Myocyte (in vitro differentiated cells): Measurements from ENCODE around the gene PXDN. TPM values are rescaled to one million over a fixed set of nuclear protein-coding genes. Genes with fewer than 3 reads are reported as not detected.
A peak's percentile ranks its signal among the peaks of the same experiment; 100 is the strongest.

Experiments
- DNase-seq: peaks from one replicate; pipeline ENCODE4 v3.0.0-alpha.2; 2012; ENCODE audit warnings: low read depth
- total RNA-seq: library from RNA; depleted of rRNA; stranded (reverse); fragments of >200 nt; gene quantifications from 2 replicates; pipeline ENCODE4 v1.2.3, GENCODE V29; 2014

The PXDN gene
- total RNA-seq, 1 donor from 2014 or later: 52.7 TPM

DNA sequence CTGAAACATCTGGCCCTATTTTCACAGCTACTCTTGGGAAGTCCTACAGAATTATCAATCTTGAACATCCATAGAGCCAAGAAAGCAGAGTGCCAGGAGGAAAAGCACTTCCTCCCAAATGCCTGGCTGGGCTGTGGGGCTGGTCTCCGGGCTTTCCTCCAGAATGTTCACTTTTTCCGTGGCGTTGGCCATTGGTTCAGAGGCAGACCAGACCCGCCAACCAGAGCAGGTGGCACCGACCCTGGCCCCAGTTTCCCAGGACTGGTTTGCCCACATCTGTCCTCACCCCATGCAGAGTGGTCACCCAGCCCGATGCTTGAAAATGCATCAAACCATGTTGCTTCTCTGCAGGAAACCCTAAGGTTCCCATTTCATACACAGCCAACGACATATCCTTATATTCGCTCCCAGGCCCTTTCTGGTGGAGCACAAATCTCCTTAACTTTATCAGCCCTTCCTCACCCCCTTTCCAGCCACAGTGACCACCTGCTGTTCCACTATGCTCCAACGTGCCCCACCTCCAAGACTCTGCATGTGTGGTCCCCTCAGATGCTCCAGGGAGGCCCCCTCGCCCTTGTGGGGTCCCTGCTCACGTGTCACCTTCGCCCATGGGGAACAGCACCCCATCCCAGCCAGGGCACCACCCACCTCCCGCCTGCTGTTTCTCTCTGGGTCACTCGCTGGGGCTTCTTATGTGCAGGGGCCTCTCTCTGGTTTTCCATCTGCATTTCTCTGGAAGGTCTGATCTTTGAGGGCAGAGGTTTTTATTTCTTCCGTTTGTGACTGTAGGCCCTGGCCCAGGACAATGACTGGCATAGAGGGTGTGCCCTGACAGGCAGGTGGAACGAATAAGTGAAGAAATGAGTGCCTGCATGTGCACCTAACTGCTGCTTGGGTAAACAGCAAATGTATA lies 92.9 kb downstream of the PXDN start:
- no peak for DNase-seq

DNA sequence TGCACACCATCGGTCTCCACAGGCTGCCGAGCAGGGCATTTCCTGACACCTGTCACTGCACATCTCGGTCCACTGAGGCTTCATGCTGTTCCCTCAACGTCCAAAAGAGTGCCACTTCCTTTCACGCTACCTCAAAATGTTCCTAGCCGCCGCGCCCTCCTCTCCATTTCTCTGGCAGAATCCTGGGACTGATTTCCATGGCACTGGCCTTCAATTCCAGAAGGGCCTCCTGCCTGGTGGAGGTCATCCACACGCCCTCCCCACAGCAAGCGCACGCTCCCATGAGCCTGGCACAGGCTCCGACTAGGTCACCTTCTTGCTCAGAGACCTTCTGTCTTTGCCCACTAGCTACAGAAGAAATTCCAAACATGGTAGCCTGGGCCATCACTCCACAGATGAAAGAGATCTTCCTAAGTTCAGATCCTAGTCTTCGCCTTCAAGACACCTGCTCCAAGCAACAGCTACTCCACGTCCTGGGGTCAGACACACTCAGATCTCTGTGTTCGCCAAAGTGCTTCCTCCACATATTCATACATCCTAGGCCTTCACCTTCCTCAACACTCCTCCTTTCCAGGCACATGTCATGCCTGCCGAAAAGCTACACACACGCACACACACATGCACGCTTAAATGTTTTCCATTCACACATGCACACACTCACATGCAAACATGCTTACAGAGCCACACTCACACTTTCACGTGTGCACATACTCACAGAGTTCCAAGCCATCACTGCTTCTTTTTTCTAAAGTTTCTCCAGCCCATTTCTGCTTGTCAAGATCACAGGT lies 94.0 kb downstream of the PXDN start:
- no peak for DNase-seq

DNA sequence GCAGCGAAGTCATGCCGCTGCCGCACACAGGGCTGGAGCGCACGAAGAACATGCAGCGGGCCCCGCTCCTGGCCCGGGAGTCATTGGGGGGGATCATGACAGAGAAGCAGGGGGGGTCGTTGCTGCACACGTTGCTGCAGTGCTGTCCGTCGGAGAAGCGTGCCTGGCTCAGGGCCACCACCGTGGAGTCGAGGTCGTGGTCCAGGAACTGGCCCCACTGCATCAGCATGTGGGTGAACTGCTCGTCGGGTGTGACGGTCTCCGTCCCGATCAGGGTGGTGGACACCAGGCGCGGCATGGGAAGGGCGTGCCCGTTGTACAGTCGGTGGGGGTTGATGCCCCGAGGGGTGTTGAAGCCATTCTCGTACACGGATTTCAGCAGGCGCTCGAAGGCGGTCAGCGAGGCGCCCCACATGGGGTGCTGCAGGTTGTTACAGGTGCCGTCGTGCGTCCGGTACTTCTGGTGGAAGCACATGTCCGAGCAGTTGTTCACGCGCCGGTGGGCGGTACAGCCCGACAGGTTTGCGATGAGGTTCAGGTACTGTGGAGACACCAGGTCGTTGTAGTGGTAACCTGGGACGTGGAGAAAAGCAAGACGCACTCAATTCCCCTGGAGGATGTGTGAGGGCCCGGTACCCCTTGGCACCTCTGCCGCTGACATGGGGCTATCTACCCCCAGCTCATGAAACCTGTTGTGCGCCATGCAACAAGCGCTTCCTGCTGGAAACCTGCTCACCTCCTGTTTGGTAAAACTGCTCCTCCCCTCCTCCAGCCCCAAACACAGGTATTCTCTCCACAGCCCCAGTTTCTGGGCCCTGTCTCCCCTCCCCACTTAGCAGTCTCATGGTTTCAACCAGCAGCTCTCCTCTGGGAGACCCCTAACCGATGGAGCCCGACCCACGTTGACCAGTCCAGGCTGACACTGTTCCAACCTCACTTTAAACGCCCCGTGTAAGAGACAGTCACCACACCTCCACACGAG lies 94.9 kb downstream of the PXDN start:
- DNase-seq: no peak

DNA sequence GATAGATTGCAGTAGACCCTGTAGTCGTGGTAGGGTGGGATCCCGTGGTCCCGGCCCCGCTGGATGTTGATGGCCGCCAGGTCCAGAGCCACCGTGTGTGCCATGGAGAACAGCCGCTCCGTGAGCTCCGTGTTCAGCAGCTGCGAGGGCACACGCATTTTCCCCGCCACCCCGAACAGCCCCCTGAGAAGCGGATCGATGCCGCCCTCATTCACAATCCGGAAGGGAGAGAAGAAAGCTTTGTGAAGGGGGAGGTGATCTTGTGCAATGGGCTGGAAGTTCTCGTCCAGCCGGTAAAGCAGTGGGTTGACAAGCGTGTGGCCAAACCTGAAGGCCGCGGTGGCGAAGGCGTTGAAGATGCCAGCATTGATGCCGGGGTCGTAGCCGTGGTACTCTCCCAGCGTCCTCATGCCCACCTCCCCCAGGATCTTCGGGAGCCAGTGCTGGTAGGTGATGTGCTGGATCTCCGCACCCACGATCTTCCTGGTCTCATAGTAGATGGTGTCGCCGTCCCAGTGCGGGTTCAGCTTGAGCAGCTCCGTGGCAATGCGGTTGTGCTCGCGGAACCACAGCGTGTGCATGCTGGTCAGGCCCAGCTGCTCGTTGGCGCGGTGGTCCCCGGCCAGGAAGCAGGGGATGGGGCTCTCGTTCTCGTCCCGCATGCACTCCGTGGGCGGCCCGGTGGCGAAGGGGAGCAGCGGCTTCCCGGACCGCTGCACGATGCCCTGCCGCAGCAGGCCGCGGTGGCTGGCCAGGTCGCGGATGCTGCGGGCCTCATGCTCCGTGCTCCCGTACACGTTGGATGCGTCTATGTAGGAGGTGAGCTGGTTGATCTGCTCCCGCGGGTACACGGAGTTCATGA lies 95.8 kb downstream of the PXDN start:
- DNase-seq: no peak

DNA sequence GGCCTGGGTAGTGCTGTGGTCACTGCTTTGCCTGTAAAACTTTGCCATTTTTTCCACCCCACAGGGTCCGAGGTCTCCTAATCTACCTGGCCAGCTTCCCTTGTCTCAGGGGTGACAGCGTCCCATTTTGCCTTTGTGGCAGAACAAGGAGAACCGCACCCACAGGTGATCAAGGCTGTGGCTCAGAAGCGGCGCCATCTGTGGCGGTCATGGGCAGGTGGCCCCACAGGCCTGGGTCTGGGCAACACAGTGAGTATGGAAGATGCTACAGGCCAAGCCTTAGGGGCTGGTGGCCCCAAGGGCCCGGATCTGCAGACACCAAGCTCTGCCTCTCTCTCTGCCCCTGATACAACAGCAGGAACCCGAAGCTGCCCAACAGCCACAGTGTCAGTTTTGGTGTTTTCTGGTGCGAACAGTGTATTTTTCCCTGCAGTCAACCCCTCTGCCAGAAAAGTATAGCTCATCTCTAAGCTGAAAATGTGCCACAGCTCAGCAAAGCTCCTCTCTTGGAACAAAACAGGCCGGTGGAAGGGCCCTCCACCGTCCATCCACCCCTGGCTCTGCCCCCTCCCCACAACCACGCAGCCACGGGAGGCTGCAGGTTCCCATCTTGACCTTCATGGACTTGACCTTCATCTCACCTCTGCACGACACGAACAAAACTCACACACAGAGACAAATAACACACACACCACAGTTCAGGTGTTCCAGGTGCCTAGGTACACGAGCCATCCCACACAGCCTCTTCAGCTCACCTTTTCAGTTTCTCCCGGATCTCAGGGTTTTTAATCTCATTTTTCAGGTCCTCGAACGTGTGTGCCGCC lies 96.7 kb downstream of the PXDN start:
- DNase-seq: no peak

DNA sequence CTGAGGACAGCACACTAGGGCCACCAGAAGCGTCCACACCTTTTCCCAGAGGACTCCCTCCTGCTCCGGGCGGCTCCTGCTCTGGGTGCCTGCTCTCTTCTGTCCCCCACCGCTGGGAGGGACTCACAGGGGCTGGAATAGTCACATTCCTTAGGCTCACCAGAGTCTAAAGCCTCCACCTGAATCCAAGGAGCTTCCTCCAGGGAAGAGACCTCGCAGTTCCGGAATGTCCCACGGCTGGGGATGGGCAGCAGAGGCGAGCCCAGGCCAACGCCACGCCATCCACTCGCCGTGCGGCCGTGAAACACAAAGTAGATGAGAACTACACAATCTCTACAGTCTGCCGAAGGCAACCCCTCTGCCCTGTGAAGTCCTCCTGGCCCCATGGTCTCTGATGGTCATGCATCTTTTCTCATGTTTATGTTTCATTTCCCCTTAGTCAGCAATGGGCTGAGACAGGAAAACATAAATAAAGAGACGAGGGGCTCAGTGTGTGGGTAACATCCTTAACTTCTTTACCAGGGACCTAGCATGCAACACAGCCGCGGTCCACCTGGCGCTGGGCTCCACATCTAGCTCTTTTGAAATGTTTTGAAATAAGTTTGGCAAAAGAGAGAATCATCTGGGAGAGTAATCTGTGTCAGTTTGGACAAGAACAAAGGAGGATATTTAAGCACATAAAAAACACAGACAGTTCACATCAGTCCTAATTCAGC lies 98.4 kb downstream of the PXDN start:
- DNase-seq: no peak

DNA sequence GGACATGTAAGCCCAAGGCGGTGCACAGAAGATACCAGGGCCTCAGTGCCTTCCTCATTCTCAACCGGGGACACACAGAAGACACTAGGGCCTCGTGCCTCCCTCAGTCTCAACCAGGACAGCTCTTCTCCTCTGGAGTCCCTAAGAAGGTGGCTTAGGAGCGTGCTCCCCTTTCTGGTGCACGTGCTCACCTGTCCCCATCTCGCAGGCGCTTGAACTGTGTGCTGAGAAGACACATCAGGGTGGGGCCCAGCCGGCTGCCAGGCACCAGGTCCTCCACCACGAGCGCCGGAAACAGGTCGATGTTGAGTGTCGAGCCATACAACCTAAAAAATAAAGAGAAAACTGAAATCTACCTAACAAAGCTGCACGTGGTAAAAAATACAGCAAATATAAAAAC lies 99.9 kb downstream of the PXDN start:
- no peak for DNase-seq

DNA sequence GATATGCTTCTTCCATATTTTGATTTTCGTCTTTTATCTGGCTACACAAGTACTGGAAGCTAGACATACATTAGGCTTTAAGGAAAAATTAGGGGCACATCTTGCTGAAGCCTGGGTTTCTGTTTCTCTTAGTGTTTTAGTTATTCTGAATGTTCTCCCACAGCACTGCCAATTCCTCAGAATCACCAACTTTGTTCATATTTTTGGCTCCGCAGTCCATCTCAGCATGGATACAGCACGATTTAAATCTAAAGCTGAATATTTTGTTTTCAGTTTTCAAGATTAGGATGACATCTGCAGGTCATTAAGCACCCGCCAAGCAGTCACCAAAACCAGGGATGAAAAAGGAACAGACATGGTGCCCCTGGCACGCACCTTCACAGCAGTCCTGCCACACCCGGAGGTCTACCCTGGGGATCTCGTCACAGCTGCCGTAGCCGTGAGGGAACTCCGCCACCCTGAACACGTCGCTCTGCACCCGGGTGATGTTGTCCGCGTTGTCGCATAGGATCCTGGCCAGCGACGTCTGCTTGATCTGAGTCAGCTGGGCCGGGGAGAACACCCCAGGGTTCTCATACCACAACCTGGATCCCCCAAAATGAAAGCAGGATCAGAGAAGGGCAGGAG lies 101.2 kb downstream of the PXDN start:
- DNase-seq: no peak

DNA sequence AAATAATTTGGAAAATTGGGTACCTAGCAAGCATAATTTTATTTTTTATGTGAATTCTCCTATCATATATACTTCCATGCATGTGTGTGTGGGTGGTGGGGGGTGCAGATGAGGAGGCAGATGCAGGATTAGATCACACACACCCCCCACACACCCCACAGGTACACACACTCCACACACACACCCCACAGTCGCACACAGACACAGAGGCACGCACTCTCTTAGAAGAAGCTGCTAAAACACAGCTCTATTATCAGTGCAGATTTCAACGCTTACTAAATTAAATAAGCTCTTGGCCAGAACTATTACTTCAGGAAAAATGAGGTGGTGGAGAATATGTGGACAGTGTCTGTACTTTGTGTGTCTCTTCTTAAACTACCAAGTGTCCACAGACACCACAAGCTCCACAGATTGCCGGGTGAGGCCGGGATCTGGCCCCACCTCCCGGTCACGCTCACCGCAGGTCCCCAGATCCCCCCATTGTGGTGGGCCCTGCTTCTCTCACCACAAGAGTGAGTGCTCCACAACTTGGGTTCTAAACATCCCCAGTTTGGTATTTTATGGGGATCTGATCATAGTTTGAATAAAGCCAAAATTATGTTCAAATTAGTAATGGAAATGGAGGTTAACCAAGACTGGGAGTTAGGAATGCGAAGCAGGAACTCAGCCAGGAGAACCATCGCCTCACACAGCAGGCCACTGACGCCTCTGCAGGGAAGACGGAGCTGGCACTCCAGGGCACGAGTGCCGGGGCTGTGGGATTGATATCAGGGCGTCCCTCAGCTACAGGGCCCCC lies 102.1 kb downstream of the PXDN start:
- peak; percentile 41 for DNase-seq

DNA sequence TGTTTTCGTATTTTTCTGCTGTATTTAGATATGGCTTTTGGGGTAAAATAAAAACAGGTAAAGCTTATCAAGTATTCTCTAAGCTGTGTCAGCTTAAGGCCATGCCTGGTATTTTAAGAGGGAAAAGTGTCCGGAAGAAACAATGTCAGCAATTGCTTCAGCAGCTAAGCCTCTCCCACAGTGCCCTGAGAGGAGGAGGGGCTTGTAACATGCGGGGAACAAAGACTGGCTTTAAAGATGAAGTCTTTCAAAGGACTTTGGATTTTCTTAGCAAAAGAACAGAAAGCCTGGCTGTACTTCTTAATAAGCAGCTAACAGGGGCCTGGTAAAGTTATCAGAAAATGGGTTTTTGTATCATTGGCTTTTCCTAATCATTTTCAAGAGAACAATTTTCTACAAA lies 102.8 kb downstream of the PXDN start:
- DNase-seq: no peak

DNA sequence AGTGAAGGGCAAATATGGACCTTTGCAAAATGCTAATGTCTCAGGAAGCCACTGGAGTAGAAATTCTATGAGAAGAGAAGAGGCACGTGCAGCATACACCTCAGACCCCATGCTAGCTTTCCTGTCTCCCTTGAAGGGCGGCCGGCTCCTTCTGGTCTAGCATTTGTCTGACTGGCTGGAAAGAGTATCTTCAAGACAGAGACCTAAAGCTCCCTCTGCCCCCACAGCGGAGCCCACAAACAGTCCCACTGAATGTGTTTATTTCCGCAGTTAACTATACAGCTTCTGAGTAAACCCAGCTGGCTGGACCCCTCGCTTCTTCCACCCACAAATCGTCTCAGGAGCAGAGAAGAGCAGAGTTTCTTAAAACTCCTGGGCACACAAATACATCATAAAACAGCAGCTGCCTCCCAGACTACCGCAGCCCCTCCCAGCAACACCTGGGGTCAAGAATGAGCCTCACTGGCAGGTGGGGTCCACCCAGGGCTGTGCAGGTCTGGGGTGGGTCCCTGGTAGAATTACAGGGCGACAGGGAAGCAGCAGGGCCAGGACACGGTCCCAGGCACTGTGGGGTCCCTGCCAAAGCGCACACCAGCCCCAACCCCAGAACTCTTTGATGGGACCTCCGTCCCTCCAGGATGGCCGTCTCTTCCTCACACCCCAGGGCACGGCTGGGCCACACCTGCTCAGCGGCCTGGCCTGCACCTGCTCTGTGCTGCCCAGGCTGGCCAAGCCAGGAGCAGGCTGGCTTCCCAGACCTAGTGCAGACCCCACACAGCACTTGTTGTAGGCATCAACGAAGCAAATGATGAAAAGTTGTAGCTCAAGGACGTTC lies 103.8 kb downstream of the PXDN start:
- DNase-seq: no peak

DNA sequence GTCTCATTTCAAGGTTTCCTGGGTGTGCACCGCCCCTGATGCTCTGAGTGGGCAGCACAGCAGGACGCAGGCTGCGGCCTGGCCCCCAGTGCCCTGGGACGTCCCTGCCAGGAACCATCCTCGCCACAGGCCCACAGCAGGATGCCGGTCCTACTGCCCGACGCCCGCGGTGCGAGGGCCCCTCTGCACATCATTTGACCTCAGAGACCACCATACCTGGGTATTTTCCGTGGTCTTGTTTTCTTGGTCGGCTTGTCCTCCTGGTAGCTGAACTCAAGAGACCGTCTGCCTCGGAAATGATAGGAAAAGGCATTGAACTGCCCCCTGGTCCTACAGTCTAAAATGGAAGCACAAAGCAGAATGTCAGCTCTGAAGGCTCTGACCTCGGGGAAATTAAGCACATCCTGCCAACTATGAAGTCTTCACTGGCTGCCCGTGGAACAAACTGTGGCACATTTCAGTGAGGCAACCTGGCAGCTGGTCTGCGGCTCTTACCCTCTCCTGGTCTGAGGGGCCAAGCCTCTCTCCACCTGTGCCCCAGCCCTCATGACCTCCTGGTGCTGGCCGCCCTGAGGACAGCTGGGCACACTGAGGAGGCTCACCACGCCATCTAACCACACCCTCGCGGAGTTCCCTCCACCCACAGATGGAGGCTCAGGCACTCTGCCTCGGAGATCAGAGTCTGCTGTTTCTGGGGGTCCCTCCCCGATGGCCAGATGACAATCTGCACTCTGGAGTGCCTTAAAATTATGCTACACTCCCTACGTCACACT lies 105.0 kb downstream of the PXDN start:
- peak; percentile 84 for DNase-seq

DNA sequence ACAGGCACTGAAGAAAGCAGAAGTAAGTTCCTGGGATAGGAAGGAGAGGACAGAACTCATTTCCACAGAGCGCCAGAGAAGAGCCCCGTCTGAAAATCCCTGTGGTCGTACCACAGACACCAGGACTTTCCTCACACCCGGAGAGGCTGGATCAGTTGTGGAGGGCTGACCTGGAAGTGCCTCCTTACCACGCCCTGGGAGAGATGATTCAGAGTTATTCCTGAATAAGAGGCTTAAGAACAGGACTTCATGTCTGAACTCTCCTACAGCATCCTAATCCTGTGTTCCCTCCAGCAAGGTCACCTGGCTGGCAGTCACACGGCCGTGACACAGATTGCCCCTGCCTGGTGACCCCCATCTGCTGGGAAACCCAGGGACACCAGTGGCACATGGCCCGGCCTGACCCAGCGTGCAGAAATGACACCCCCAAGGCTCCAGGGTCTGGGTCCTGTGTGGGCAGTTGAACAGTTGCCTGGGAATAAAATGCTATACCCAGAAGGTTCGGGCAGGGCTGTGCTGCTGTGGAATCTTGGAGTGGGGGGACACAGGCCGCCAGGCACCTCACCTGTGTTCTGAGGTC lies 105.9 kb downstream of the PXDN start:
- DNase-seq: peak; percentile 73

DNA sequence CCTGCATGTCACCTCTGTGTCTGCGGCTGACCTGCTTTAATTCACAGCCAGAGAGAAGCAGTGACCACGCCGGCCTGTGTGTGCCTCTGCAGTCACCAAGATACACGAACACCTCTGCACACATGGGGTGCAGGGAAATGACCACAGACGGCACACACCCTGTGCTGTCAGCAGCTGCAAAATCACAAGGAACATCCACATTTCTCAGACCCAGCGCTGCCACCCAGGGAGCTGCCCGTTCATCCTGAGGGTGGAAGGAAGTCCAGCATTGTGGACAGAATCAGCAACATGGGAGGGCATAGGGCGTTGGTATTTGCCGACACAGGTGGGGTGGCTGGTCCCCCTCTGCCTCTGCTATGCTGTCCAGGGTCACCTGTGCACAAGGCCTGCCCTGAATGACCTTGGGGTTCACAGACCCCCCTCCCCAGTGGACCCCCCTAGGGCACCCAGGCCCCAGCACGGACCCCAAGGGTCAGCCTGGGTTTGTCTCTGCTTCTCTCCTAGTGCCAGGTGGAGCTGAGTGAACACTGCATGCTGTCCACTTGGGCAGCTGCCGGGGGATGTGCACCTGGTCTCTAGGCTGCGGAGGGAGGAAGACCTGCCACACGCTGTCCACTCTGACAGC lies 107.4 kb downstream of the PXDN start:
- DNase-seq: no peak

DNA sequence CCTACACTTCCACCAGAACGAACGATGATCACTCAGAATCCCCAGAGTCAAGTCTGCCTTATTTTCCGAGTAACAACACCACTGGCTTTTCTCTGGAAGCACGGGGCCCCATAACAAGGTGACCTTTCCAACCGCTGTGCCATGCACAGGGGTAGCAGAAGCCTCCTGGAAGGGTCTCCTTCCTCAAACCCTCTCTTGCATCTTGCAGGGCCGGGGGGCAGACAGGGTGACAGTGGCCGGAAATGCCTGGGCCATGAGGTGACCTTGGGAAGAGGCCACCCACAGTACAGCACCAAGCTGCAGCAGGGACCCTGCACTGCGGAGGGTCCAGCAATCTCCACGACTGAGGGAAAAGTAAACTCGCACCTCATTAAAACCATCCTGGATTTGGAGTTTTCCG lies 108.5 kb downstream of the PXDN start:
- no peak for DNase-seq
